ENCODE measurements around the gene FAS.
"Not testable (repeated sequence)": the region's sequence is repeated elsewhere in the genome, so short reads cannot be mapped to it uniquely, and the experiment has no call there.

FAS gene

GRCh38 chr10:88995156-88995876 is 4.7 kb downstream of the FAS start:
- no peak for DNase-seq

- DNase-seq = no peak
Measured at GRCh38 chr10:88996927-88997326, 6.3 kb downstream of the FAS start.

- DNase-seq = no peak
Measured at GRCh38 chr10:88999625-89000024, 9.0 kb downstream of the FAS start.

GRCh38 chr10:89001024-89001728 is 10.6 kb downstream of the FAS start:
- DNase-seq = no peak

- no peak for DNase-seq
Measured at GRCh38 chr10:89001729-89002072, 11.1 kb downstream of the FAS start.

- DNase-seq = no peak
Measured at GRCh38 chr10:89002226-89002978, 11.8 kb downstream of the FAS start.

GRCh38 chr10:89003344-89003743 is 12.7 kb downstream of the FAS start:
- DNase-seq = no peak

GRCh38 chr10:89007129-89007893 is 16.7 kb downstream of the FAS start:
- no peak for DNase-seq

- DNase-seq = not testable (repeated sequence)
Measured at GRCh38 chr10:89018700-89019346, 28.2 kb downstream of the FAS start.

GRCh38 chr10:89019569-89020327 is 29.1 kb downstream of the FAS start:
- no peak for DNase-seq

- DNase-seq = not testable (repeated sequence)
Measured at GRCh38 chr10:89021526-89021925, 30.9 kb downstream of the FAS start.

GRCh38 chr10:89022734-89023133 is 32.1 kb downstream of the FAS start:
- DNase-seq = no peak

GRCh38 chr10:89025453-89025852 is 34.9 kb downstream of the FAS start:
- DNase-seq = no peak

- no peak for DNase-seq
Measured at GRCh38 chr10:89029181-89029580, 38.6 kb downstream of the FAS start.

GRCh38 chr10:89029785-89030437 is 39.3 kb downstream of the FAS start:
- DNase-seq = peak; percentile 74 to 76

- no peak for DNase-seq
Measured at GRCh38 chr10:89030791-89031190, 40.2 kb downstream of the FAS start.

- DNase-seq = peak; percentile 75 to 82
Measured at GRCh38 chr10:89032141-89032891, 41.7 kb downstream of the FAS start.

GRCh38 chr10:89035461-89035860 is 44.9 kb downstream of the FAS start:
- no peak for DNase-seq

GRCh38 chr10:89037096-89037495 is 46.5 kb downstream of the FAS start:
- no peak for DNase-seq

GRCh38 chr10:89042562-89042961 is 52.0 kb downstream of the FAS start:
- no peak for DNase-seq
